Stimulated activated CD4-positive, alpha-beta T cell treated with anti-CD3 and anti-CD28 coated beads, Interleukin-4, amount 100 ng/mL, for 4 hours (primary cell): ENCODE data around the gene HDAC2.
A peak's percentile ranks its signal among the peaks of the same experiment; 100 is the strongest.
"Not testable (repeated sequence)": the region's sequence is repeated elsewhere in the genome, so short reads cannot be mapped to it uniquely, and the experiment has no call there.

Experiments
- DNase-seq, 2 experiments: peaks; one replicate each; pipeline ENCODE4 v3.0.0-alpha.2; 2020

The HDAC2 gene

GRCh38 chr6:113969888-113970804 is 802 bp downstream of the HDAC2 start:
- peak; percentile 38 to 49 for DNase-seq

- DNase-seq = no peak
These were observed 2.5 kb downstream of the HDAC2 start for GRCh38 chr6:113968472-113968871.

DNA sequence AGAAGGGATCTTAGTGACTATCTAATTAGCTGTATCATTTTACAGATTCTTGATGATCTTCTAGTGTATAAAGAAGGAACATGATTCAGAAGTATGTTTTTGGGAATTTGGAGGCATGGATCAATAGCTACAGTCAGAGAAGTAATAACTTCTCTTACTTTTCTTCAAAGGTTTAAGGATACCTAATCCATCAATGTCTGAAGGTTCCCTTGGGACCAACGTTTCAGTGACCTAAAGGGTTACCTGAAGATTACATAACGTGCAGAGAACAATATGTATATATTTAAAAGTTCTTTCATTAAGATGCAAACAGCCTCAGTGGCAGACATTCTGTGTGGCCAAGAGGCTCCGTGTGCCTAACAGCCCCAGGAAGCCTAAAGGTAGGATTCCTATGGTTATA is 3.2 kb downstream of the HDAC2 start:
- no peak for DNase-seq

GRCh38 chr6:113960795-113961194 is 10.2 kb downstream of the HDAC2 start:
- no peak for DNase-seq

DNA sequence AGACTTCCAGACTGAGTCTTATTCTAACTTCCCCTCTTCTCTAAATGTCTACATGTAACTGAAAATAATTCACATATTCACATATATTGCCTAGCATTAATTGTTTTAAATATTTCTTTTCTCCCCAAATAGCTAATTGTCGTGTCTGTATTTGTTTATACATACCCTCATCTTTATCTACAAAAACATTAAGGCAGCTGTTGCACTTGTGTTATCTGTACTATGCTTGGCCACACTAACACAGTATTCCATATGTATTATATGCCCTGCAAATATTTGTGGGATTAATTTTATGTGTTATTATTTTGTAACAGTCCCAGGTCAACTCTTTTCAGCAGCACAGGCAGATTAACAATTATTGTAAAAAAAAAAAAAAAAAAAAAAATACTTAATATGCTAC is 11.7 kb downstream of the HDAC2 start:
- no peak for DNase-seq

DNA sequence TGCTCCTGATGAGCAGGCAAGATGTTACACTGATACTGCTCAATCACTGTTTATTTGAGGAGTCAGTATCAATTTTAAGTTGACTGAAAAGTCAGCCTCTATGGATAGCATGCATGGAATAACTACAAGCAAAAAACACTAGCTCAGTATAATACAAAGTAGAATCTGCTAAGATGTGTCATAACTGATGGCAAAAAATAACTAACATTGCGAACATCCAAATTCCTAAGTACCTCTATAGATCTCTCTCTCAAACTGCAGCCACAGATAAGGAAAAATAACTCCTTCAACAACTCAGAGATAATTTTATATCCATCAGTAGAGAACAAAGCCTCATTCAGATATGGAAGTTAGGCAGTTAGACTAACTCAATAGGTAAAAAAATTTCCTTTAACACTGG is 16.3 kb downstream of the HDAC2 start:
- DNase-seq = no peak

DNA sequence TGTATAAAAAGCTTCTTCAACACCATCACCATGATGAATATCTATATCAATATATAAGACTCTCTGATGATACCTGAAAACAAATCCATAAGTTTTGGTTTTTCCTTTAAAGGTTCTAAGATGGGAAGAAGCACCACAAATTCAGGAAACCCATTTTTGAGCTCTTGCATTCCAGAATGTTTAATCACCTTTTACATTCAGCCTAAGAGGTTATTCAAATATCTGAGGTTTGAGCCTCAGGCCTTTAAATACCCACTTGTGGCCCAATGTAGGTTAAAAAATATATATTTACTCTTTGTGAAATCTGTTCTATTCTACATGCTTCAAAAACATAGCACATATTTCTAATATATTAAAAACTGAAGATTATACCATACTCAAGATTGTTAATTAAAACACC is 17.6 kb downstream of the HDAC2 start:
- DNase-seq = no peak

DNA sequence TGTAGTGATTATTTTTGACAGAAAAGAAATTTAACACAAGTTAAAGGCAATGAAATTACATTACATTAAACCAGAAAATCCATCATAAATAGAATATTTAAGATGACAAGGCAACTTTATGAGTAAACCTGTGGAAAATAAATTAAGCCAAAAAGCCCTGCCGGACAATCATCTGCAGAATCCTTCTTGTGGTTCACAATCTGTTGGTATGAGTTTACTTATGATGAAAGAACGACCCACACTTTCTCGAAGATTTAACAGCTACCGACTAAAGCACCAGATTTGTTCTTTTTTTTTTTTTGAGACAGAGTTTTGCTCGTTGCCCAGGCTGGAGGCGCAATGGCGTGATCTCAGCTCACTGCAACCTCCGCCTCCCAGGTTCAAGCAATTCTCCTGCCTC is 21.4 kb downstream of the HDAC2 start:
- DNase-seq = no peak

DNA sequence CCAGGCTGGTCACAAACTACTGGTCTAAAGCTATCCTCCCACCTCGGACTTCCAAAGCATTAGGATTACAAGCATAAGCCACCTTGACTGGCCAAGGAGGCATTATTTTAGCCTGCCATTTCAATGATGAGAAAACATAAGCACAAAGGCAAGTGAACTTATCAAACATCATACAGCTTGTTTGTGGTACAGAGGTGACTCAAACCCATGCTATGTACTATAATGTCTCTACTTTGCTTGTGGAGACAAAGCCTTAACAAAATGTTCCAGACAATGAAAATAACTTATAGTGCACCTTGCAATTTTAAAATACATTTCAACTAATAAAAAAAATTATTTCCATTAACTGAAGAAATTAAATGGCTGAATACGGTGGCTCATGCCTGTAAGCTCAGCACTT is 26.2 kb downstream of the HDAC2 start:
- no peak for DNase-seq

DNA sequence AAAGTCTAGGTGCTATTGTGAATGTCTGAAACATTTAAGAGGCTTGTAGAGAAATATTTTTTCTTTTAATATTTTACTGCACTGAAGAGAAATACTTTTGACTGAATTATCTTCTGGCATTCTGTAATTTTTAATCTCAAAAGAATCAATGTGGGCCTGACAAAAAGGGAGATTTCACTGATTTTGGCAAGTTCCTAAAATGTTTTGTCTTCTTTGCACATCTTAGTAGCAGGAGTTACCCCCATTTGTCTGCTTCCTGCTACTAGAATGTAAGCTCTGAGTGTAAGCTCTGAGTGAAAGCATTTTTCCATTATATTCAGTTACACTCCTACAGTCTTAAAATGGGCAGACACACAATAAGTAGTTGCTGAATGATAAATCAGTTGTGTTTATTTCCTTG is 31.1 kb downstream of the HDAC2 start:
- no peak for DNase-seq

- DNase-seq = no peak
These were observed 34.6 kb downstream of the HDAC2 start for GRCh38 chr6:113936093-113936934.

- DNase-seq = no peak
These were observed 36.8 kb downstream of the HDAC2 start for GRCh38 chr6:113934101-113934500.

GRCh38 chr6:113931907-113932306 is 39.0 kb downstream of the HDAC2 start:
- DNase-seq = not testable (repeated sequence)

DNA sequence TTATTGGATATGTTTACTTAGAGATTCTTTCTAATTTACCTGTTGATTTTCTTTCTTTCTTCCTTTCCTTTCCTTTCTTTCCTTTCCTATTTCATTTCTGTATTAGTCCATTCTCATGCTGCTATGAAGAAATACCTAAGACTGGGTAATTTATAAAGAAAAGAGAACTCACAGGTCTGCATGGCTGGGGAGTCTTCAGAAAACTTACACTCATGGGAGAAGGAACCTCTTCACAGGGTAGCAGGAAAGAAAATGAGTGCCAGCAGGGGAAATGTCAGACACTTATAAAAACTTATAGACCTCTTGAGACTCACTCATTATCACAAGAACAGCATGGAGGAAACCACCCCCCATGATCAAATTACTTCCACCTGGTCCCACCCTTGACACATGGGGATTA is 40.8 kb downstream of the HDAC2 start:
- DNase-seq = no peak

DNA sequence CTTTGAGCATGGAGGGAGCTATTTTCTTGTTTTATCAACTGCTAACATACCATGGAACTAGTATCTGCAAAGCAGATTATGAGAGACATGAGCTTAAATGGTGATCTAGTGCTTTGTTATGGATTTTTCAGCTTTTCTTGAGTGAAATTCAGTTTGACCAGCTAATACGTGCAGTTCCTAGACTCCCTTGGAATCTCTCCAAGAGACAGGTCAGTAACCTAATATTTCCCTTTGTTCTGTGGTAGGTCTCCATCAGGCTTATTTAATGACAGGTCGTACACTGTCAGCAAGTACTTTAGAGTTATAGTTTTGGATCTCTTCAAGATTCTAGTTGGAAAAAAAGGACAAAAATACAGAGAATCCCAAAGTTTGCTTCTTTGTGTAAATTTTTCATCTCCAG is 43.9 kb downstream of the HDAC2 start:
- no peak for DNase-seq

DNA sequence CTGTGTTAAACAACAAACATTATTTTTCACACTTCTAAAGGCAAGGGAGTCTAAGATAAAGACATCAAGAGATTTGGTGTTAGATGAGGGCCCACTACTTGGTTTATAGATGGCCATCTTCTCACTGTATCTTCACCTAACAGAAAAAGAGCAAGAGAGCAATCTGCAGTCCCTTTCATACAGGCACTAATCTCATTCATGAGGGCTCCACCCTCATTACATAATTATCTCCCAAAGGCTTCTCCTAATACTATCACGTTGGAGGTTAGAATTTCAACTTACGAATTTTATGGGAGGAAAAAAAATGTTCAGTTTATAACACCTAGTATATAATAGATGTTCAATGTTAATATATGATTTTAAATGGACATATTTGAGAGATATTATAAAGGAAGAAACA is 45.6 kb downstream of the HDAC2 start:
- no peak for DNase-seq

- DNase-seq = no peak
These were observed 46.6 kb downstream of the HDAC2 start for GRCh38 chr6:113924312-113924723.

- no peak for DNase-seq
These were observed 47.4 kb downstream of the HDAC2 start for GRCh38 chr6:113923526-113923925.

GRCh38 chr6:113921299-113921904 is 49.5 kb downstream of the HDAC2 start:
- DNase-seq = no peak

- no peak for DNase-seq
These were observed 50.2 kb downstream of the HDAC2 start for GRCh38 chr6:113920663-113921267.

- not testable (repeated sequence) for DNase-seq
These were observed 60.7 kb downstream of the HDAC2 start for GRCh38 chr6:113910285-113910684.

DNA sequence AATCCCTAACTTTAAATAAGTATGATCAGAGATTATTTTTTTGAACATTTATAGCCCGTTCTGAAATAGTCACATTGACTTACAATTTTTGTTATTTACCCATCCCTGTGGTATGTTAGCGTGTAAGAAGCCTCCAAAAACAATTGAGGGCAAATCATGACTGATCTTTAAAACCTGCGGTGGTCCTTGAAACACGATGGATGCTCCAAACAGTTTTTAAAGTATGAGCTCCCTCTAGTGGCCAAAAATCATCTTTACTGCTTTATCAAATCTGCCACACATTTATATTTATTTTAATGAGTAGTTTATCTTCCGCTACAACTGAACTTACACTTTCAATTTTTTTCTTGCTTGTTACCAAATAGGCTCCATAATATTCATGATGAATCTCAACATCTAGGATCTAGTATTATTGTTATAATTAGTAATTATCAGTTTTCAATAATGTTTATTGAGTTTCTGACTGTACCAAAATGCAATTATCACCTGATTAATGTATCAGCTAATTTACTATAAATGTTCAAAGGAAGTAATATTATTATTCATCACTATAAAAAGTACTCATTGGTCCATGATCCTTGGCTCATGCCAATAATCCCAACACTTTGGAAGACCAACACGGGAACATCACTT is 61.6 kb downstream of the HDAC2 start:
- no peak for DNase-seq

DNA sequence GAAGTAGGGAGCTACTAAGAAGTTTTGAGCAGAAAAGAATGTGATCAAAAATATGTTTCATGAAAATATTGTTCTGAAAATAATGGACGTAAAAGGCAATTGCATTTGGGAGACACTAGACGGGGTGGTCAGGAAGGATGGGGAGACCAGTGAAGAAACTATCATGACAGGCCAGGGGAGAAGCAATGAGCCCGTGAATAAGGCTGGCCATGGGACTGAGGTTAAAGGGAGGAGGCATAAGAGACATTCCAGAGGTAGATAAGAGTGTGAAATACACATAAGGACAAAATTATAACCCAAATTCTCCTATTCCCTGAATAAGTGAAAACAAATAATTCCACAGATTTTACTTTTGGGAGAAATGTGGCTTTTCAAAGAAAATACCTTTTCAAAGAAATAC is 62.1 kb downstream of the HDAC2 start:
- no peak for DNase-seq
